ENCODE measurements around the gene HOXA13.

HOXA13 gene

DNA sequence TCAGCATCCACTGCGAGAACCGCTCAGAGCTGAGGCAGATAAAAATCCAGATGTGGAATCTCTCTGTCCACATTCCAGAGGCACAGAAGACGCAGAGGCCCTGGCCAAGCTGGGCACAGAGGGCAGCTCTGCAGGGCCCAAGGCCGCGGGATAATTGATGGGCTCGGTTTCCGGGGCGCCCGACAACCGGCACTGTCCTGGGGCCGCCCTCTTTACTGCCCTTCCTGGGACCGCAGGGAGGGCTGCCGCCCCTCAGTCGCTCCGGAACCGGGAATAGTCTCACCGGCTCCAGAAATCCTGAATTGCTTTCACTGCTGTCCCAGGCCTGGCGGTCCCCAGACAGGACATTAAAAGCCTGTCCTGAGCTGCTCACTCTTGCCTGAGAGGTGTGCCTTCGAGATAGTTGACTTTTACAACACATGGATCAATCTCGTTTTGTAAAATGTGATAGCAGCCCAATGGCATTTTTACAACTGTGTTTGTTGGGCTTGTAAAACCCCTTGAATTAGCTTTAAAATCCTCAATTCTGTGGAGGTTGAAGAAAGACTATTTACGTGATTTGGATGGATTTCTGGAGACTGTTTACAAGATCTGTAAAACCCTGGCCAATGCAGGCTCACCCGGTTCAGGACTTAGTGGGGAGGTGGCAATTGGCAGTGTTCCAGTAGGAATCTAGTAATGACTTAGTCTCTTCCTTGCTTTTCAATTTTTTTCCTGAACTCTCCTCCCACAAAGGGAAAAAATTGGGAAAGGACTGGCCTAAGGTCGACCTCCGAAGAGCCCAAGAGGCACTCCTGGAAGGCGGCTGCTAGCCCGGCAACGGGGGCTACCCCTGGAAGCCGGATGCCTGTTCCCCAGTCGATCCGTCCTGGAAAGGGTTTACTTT is 50.9 kb downstream of the HOXA13 start (continued):
- peak; percentile 59; the same call in 1 of the 2 replicates for TF ChIP-seq KLF7 (tag by site-specific recombination; IDR thresholded peaks at IDR 0.05; ENCODE audit: borderline replicate concordance)
- TF ChIP-seq, protein P1, sequence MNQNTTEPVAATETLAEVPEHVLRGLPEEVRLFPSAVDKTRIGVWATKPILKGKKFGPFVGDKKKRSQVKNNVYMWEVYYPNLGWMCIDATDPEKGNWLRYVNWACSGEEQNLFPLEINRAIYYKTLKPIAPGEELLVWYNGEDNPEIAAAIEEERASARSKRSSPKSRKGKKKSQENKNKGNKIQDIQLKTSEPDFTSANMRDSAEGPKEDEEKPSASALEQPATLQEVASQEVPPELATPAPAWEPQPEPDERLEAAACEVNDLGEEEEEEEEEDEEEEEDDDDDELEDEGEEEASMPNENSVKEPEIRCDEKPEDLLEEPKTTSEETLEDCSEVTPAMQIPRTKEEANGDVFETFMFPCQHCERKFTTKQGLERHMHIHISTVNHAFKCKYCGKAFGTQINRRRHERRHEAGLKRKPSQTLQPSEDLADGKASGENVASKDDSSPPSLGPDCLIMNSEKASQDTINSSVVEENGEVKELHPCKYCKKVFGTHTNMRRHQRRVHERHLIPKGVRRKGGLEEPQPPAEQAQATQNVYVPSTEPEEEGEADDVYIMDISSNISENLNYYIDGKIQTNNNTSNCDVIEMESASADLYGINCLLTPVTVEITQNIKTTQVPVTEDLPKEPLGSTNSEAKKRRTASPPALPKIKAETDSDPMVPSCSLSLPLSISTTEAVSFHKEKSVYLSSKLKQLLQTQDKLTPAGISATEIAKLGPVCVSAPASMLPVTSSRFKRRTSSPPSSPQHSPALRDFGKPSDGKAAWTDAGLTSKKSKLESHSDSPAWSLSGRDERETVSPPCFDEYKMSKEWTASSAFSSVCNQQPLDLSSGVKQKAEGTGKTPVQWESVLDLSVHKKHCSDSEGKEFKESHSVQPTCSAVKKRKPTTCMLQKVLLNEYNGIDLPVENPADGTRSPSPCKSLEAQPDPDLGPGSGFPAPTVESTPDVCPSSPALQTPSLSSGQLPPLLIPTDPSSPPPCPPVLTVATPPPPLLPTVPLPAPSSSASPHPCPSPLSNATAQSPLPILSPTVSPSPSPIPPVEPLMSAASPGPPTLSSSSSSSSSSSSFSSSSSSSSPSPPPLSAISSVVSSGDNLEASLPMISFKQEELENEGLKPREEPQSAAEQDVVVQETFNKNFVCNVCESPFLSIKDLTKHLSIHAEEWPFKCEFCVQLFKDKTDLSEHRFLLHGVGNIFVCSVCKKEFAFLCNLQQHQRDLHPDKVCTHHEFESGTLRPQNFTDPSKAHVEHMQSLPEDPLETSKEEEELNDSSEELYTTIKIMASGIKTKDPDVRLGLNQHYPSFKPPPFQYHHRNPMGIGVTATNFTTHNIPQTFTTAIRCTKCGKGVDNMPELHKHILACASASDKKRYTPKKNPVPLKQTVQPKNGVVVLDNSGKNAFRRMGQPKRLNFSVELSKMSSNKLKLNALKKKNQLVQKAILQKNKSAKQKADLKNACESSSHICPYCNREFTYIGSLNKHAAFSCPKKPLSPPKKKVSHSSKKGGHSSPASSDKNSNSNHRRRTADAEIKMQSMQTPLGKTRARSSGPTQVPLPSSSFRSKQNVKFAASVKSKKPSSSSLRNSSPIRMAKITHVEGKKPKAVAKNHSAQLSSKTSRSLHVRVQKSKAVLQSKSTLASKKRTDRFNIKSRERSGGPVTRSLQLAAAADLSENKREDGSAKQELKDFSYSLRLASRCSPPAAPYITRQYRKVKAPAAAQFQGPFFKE (tag by site-specific recombination; IDR thresholded peaks at IDR 0.05; ENCODE audit: borderline replicate concordance) = no peak
- TF ChIP-seq TCF7L2 (IDR thresholded peaks at IDR 0.05; ENCODE audit: borderline replicate concordance, low read depth, low read length) = no peak
- no peak for TF ChIP-seq ZNF350 (tag by site-specific recombination; IDR thresholded peaks at IDR 0.05)
- TF ChIP-seq, protein P2, sequence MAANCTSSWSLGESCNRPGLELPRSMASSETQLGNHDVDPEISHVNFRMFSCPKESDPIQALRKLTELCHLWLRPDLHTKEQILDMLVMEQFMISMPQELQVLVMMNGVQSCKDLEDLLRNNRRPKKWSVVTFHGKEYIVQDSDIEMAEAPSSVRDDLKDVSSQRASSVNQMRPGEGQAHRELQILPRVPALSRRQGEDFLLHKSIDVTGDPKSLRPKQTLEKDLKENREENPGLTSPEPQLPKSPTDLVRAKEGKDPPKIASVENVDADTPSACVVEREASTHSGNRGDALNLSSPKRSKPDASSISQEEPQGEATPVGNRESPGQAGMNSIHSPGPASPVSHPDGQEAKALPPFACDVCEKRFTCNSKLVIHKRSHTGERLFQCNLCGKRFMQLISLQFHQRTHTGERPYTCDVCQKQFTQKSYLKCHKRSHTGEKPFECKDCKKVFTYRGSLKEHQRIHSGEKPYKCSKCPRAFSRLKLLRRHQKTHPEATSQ (tag by site-specific recombination; IDR thresholded peaks at IDR 0.05) = no peak
- TF ChIP-seq ZSCAN30 (tag by site-specific recombination; IDR thresholded peaks at IDR 0.05) = peak; percentile 42; the same call in 1 of the 2 replicates
- TF ChIP-seq, protein P3, sequence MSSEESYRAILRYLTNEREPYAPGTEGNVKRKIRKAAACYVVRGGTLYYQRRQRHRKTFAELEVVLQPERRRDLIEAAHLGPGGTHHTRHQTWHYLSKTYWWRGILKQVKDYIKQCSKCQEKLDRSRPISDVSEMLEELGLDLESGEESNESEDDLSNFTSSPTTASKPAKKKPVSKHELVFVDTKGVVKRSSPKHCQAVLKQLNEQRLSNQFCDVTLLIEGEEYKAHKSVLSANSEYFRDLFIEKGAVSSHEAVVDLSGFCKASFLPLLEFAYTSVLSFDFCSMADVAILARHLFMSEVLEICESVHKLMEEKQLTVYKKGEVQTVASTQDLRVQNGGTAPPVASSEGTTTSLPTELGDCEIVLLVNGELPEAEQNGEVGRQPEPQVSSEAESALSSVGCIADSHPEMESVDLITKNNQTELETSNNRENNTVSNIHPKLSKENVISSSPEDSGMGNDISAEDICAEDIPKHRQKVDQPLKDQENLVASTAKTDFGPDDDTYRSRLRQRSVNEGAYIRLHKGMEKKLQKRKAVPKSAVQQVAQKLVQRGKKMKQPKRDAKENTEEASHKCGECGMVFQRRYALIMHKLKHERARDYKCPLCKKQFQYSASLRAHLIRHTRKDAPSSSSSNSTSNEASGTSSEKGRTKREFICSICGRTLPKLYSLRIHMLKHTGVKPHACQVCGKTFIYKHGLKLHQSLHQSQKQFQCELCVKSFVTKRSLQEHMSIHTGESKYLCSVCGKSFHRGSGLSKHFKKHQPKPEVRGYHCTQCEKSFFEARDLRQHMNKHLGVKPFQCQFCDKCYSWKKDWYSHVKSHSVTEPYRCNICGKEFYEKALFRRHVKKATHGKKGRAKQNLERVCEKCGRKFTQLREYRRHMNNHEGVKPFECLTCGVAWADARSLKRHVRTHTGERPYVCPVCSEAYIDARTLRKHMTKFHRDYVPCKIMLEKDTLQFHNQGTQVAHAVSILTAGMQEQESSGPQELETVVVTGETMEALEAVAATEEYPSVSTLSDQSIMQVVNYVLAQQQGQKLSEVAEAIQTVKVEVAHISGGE (tag by site-specific recombination; conservative IDR thresholded peaks at IDR 0.05; ENCODE audit: low read depth) = peak; percentile 10; the same call in 1 of the 2 replicates
- TF ChIP-seq, protein P4, sequence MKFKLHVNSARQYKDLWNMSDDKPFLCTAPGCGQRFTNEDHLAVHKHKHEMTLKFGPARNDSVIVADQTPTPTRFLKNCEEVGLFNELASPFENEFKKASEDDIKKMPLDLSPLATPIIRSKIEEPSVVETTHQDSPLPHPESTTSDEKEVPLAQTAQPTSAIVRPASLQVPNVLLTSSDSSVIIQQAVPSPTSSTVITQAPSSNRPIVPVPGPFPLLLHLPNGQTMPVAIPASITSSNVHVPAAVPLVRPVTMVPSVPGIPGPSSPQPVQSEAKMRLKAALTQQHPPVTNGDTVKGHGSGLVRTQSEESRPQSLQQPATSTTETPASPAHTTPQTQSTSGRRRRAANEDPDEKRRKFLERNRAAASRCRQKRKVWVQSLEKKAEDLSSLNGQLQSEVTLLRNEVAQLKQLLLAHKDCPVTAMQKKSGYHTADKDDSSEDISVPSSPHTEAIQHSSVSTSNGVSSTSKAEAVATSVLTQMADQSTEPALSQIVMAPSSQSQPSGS (tag by site-specific recombination; IDR thresholded peaks at IDR 0.05; ENCODE audit: low read depth) = no peak
- no peak for TF ChIP-seq ZNF629 (tag by site-specific recombination; IDR thresholded peaks at IDR 0.05)
- peak; percentile 81 for TF ChIP-seq ZNF843 (tag by site-specific recombination; IDR thresholded peaks at IDR 0.05)
- TF ChIP-seq ZNF677 (tag by site-specific recombination; IDR thresholded peaks at IDR 0.05) = no peak
- TF ChIP-seq KLF8 (tag by site-specific recombination; IDR thresholded peaks at IDR 0.05) = no peak
- peak; percentile 45; the same call in 1 of the 2 replicates for TF ChIP-seq ZNF366 (tag by site-specific recombination; conservative IDR thresholded peaks at IDR 0.05)
- TF ChIP-seq ZNF548 (tag by site-specific recombination; IDR thresholded peaks at IDR 0.05) = no peak
- TF ChIP-seq ZNF473 (tag by site-specific recombination; IDR thresholded peaks at IDR 0.05) = no peak
- no peak for TF ChIP-seq ZEB2 (tag by site-specific recombination; IDR thresholded peaks at IDR 0.05)
- no peak for TF ChIP-seq ZNF354C (tag by site-specific recombination; IDR thresholded peaks at IDR 0.05; ENCODE audit: borderline replicate concordance, low read depth)
- no peak for TF ChIP-seq GLI2 (tag by site-specific recombination; IDR thresholded peaks at IDR 0.05; ENCODE audit: borderline replicate concordance, low read depth)
- TF ChIP-seq, protein P5, sequence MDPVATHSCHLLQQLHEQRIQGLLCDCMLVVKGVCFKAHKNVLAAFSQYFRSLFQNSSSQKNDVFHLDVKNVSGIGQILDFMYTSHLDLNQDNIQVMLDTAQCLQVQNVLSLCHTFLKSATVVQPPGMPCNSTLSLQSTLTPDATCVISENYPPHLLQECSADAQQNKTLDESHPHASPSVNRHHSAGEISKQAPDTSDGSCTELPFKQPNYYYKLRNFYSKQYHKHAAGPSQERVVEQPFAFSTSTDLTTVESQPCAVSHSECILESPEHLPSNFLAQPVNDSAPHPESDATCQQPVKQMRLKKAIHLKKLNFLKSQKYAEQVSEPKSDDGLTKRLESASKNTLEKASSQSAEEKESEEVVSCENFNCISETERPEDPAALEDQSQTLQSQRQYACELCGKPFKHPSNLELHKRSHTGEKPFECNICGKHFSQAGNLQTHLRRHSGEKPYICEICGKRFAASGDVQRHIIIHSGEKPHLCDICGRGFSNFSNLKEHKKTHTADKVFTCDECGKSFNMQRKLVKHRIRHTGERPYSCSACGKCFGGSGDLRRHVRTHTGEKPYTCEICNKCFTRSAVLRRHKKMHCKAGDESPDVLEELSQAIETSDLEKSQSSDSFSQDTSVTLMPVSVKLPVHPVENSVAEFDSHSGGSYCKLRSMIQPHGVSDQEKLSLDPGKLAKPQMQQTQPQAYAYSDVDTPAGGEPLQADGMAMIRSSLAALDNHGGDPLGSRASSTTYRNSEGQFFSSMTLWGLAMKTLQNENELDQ (tag by site-specific recombination; IDR thresholded peaks at IDR 0.05; ENCODE audit: low read depth) = no peak
- no peak for TF ChIP-seq EGR2 (tag by site-specific recombination; IDR thresholded peaks at IDR 0.05; ENCODE audit: low read depth)
- no peak for TF ChIP-seq HOXC10 (CRISPR knock-in tag; IDR thresholded peaks at IDR 0.05)
- TF ChIP-seq, protein P6, sequence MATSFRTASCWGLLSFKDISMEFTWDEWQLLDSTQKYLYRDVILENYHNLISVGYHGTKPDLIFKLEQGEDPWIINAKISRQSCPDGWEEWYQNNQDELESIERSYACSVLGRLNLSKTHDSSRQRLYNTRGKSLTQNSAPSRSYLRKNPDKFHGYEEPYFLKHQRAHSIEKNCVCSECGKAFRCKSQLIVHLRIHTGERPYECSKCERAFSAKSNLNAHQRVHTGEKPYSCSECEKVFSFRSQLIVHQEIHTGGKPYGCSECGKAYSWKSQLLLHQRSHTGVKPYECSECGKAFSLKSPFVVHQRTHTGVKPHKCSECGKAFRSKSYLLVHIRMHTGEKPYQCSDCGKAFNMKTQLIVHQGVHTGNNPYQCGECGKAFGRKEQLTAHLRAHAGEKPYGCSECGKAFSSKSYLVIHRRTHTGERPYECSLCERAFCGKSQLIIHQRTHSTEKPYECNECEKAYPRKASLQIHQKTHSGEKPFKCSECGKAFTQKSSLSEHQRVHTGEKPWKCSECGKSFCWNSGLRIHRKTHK (tag by site-specific recombination; IDR thresholded peaks at IDR 0.05) = no peak
